ENCODE measurements around the gene TNFRSF4. TPM values are rescaled to one million over a fixed set of nuclear protein-coding genes. Genes with fewer than 3 reads are reported as not detected.
"Not testable (repeated sequence)": the region's sequence is repeated elsewhere in the genome, so short reads cannot be mapped to it uniquely, and the experiment has no call there.

The TNFRSF4 gene
- total RNA-seq, 1 donor: 0.43 TPM

- no peak for DNase-seq (ENCODE audit: low read depth)
- H3K4me3 ChIP-seq (ENCODE audit: low read depth, low read length): no peak overlapping the region
- TF ChIP-seq CTCF (IDR thresholded peaks at IDR 0.05; ENCODE audit: insufficient read depth, low read depth, low read length): no peak
Measured at GRCh38 chr1:1181129-1181937, 32.6 kb downstream of the TNFRSF4 start.

- no peak for TF ChIP-seq CTCF (IDR thresholded peaks at IDR 0.05; ENCODE audit: insufficient read depth, low read depth, low read length)
- no peak overlapping the region for H3K4me3 ChIP-seq (ENCODE audit: low read depth, low read length)
- DNase-seq (ENCODE audit: low read depth): no peak
Measured at GRCh38 chr1:1179983-1180861, 33.7 kb downstream of the TNFRSF4 start.

- no peak overlapping the region for H3K4me3 ChIP-seq (ENCODE audit: low read depth, low read length)
- no peak for TF ChIP-seq CTCF (IDR thresholded peaks at IDR 0.05; ENCODE audit: insufficient read depth, low read depth, low read length)
- no peak for DNase-seq (ENCODE audit: low read depth)
Measured at GRCh38 chr1:1179346-1179982, 34.5 kb downstream of the TNFRSF4 start.

GRCh38 chr1:1178794-1179331 is 35.1 kb downstream of the TNFRSF4 start:
- no peak for TF ChIP-seq CTCF (IDR thresholded peaks at IDR 0.05; ENCODE audit: insufficient read depth, low read depth, low read length)
- no peak overlapping the region for H3K4me3 ChIP-seq (ENCODE audit: low read depth, low read length)
- no peak for DNase-seq (ENCODE audit: low read depth)

- H3K4me3 ChIP-seq (ENCODE audit: low read depth, low read length): no peak overlapping the region
- no peak for TF ChIP-seq CTCF (IDR thresholded peaks at IDR 0.05; ENCODE audit: insufficient read depth, low read depth, low read length)
- DNase-seq (ENCODE audit: low read depth): no peak
Measured at GRCh38 chr1:1177452-1178206, 36.3 kb downstream of the TNFRSF4 start.

- H3K4me3 ChIP-seq (ENCODE audit: low read depth, low read length): no peak overlapping the region
- no peak for DNase-seq (ENCODE audit: low read depth)
- no peak for TF ChIP-seq CTCF (IDR thresholded peaks at IDR 0.05; ENCODE audit: insufficient read depth, low read depth, low read length)
Measured at GRCh38 chr1:1176931-1177330, 37.0 kb downstream of the TNFRSF4 start.

- DNase-seq (ENCODE audit: low read depth); H3K4me3 ChIP-seq (ENCODE audit: low read depth, low read length): not testable (repeated sequence)
Measured at GRCh38 chr1:1176063-1176761, 37.7 kb downstream of the TNFRSF4 start.
